ENCODE results near the gene ZSCAN5C.

- TF ChIP-seq CTCF (IDR thresholded peaks at IDR 0.05) (no peak), POLR2A (IDR thresholded peaks at IDR 0.05) (no peak)
These were observed 19.8 kb downstream of the ZSCAN5C start for GRCh38 chr19:56221851-56222250.
